Stimulated activated CD8-positive, alpha-beta memory T cell treated with anti-CD3 and anti-CD28 coated beads, Interleukin-15, amount 100 ng/mL, for 4 hours (primary cell): ENCODE measurements around the gene UBTF.
A peak's percentile ranks its signal among the peaks of the same experiment; 100 is the strongest.

Experiments
- DNase-seq, 2 donors: peaks; one replicate each; pipeline ENCODE4 v3.0.0-alpha.2; 2020; ENCODE audit warnings: low read depth in 2 of 2

The UBTF gene

GRCh38 chr17:44171931-44172455 lies 47.5 kb downstream of the UBTF start:
- DNase-seq, result no peak

DNA sequence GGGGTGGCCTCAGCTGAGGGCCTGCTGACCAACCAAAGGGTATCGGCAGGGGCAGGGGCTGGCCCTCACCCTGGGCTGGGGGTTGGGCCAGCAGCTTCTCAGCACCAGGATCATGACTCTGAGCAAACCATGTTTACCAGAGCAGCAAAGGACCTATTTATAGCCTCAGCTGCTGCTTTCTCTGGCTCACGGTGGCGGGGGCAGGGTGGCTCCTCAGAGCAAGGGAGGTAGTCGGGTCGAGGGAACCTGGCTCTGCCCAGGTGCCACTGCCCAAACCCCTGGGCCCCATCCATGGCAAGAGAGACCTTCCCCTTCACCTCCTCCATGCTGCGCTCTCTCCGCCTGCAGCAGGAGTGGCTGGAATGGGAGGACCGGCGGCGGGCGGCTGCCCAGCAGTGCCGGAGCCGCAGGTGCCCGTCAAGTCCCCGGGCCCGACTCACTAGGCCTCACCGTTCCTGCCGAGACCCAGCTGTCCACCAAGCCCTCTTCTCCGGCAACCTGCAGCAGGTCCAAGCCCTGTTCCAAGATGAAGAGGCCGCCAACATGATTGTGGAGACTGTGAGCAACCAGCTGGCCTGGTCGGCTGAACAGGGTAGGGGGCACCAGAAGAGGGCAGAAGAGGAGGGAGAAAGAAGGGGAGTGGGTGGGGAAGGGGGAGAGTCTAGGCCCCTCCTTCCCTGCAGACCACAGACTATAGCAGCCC lies 48.8 kb downstream of the UBTF start, which contains the start of gene ASB16:
TSS of gene ASB16 (plus strand) at position 206 of the 703 bp plus-strand sequence. CDS start at position 292, 86 bp downstream.
- no peak for DNase-seq

DNA sequence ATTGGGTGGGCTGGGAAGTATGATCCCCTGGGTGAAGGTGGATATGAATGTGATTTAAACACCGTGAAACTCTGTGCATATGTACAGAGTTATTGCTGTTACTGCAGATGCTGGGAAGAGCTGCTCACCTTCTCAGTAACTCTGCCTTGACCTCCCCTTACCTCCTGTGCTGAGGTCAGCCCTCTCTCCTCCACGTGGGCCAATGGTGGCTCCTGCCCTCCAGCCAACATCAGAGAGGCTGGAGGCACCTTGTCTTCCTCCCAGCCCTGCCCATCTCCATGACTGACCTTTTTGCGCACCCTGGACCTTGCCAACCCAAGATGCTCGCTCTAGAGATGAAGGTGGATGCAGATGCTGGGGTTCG lies 49.4 kb downstream of the UBTF start:
- no peak for DNase-seq

- DNase-seq, result no peak
Observed at GRCh38 chr17:44167181-44167861, 52.2 kb downstream of the UBTF start.

DNA sequence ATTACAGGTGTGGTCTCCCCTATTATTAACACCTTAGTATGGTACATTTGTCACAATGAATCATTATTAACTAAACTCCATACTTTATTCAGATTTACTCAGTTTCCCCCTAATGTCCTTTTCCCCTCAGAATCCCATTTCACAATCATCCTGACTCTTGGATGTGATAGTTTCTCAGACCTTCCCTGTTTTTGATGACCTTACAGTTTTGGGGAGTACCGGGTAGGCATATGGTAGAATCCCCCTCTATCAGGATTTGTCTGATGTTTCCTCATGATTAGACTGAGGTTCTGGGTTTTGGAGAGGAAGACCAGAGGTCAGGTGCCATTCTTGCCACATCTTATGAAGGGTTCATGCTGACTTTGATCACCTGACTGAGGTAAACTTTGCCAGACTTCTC lies 55.0 kb downstream of the UBTF start:
- DNase-seq, result no peak

DNA sequence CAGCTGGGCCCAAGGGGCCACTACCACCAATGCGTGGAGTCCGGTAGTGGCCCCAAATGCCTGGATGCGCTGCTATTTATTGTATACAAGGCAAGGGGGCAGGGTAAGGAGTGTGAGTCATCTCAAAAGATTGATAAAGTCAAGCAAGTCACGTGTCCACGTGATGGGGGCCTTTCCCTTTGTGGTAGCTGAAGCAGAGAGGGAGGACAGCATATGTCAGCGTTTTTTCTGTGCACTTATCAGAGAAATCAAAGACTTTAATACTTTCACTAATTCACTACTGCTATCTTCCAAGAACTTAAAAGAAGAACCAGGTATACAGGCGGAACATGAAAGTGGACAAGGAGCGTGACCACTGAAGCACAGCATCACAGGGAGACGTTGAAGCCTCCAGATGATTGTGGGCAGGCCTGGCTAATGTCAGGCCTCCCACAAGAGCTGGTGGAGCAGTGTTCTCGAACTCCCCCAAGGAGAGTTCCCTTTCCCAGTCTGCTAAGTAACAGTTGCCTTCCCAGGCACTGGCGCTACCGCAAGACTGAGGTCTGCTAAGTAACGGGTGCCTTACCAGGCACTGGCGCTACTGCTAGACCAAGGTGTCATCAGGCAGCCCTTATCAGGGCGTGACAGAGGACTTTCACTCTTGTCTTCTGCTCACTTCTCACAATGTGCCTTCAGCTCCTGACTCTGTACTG lies 59.8 kb downstream of the UBTF start:
- DNase-seq, result peak in 1 of 2 donors; percentile 21

- DNase-seq, result no peak
Observed at GRCh38 chr17:44155488-44155887, 64.0 kb downstream of the UBTF start.
